Neural cell (in vitro differentiated cells): Measurements from ENCODE around the gene JUND. TPM values are rescaled to one million over a fixed set of nuclear protein-coding genes. Genes with fewer than 3 reads are reported as not detected.

Source experiments
- H2AFZ ChIP-seq: fragments of 200-600, 300-800 bp; sonication (generic), shearing (Covaris generic); 2 replicates; pipeline ENCODE4 v1.6.0; 2014; ENCODE audit warnings: low read depth, mild to moderate bottlenecking, antibody characterized with exemption, low read length, moderate library complexity
- H3F3A ChIP-seq: fragments of 200-600 bp; shearing (Covaris generic); 2 replicates; pipeline ENCODE4 v1.6.1; 2016; ENCODE audit warnings: mild to moderate bottlenecking, moderate library complexity, mixed read lengths, antibody characterized with exemption, low read length; ENCODE audit not compliant: insufficient read depth, poor library complexity, severe bottlenecking
- H3K27ac ChIP-seq: fragments of 200-600, 300-800 bp; sonication (generic), shearing (Covaris generic); 2 replicates; pipeline ENCODE4 v1.5.1; 2014; ENCODE audit warnings: mild to moderate bottlenecking, low read length, moderate library complexity
- H3K27me3 ChIP-seq: fragments of 300-800, 200-600 bp; sonication (generic), shearing (Covaris generic); 2 replicates; pipeline ENCODE4 v1.6.0; 2014; ENCODE audit warnings: mild to moderate bottlenecking, low read depth, low read length, moderate library complexity; ENCODE audit not compliant: insufficient read depth
- H3K36me3 ChIP-seq: fragments of 300-800, 200-600 bp; sonication (generic), shearing (Covaris generic); 2 replicates; pipeline ENCODE4 v1.5.1; 2014; ENCODE audit warnings: mild to moderate bottlenecking, antibody characterized with exemption, low read length, moderate library complexity; ENCODE audit not compliant: insufficient read depth
- H3K4me2 ChIP-seq: fragments of 300-800, 200-600 bp; sonication (generic), shearing (Covaris generic); 2 replicates; pipeline ENCODE4 v1.6.0; 2014; ENCODE audit warnings: mild to moderate bottlenecking, low read length
- H3K4me3 ChIP-seq: fragments of 300-800, 200-600 bp; sonication (generic), shearing (Covaris generic); 2 replicates; pipeline ENCODE4 v1.5.1; 2014; ENCODE audit warnings: mild to moderate bottlenecking, low read length, moderate library complexity
- H3K79me2 ChIP-seq: fragments of 200-600 bp; shearing (Covaris generic); replicated peaks from 2 replicates; pipeline ENCODE4 v1.6.0; 2014; ENCODE audit warnings: mild to moderate bottlenecking, low read length, moderate library complexity; ENCODE audit not compliant: insufficient read depth
- H3K9ac ChIP-seq: fragments of 300-800, 200-600 bp; sonication (generic), shearing (Covaris generic); 2 replicates; pipeline ENCODE4 v1.6.1; 2016; ENCODE audit warnings: mild to moderate bottlenecking, low read length, mixed read lengths
- H3K9me2 ChIP-seq: fragments of 200-600 bp; shearing (Covaris generic); 2 replicates; pipeline ENCODE4 v1.6.1; 2016; ENCODE audit warnings: mild to moderate bottlenecking, low read length, mixed read lengths; ENCODE audit not compliant: insufficient read depth
- H3K9me3 ChIP-seq: fragments of 200-600, 300-800 bp; sonication (generic), shearing (Covaris generic); 2 replicates; pipeline ENCODE4 v1.6.1; 2016; ENCODE audit warnings: mild to moderate bottlenecking, mixed run types, low read length, moderate library complexity, mixed read lengths
- H4K20me1 ChIP-seq: fragments of 200-600 bp; shearing (Covaris generic); 2 replicates; pipeline ENCODE4 v1.6.1; 2016; ENCODE audit warnings: mild to moderate bottlenecking, mixed run types; ENCODE audit not compliant: insufficient read depth
- CTCF ChIP-seq: fragments of 450-650 bp; IDR thresholded peaks from 2 replicates; pipeline ENCODE4 v1.5.1; 2014; ENCODE audit warnings: antibody characterized with exemption, mild to moderate bottlenecking, moderate library complexity; ENCODE audit not compliant: poor library complexity, severe bottlenecking
- EP300 ChIP-seq: fragments of 450-650 bp; conservative IDR thresholded peaks from 2 replicates; pipeline ENCODE4 v1.6.1; 2014; ENCODE audit warnings: antibody characterized with exemption, mild to moderate bottlenecking, moderate library complexity; ENCODE audit not compliant: poor library complexity, severe bottlenecking
- EZH2 ChIP-seq: fragments of 200-600, 300-800 bp; shearing (Covaris generic), sonication (generic); IDR thresholded peaks from 2 replicates; pipeline ENCODE4 v1.6.1; 2014; ENCODE audit warnings: antibody characterized with exemption, low read length, borderline replicate concordance, mild to moderate bottlenecking; ENCODE audit not compliant: insufficient read depth, poor library complexity, severe bottlenecking
- MXI1 ChIP-seq: fragments of 450-650 bp; conservative IDR thresholded peaks from 2 replicates; pipeline ENCODE4 v1.6.1; 2014; ENCODE audit warnings: antibody characterized with exemption, mild to moderate bottlenecking; ENCODE audit not compliant: poor library complexity, severe bottlenecking
- POLR2AphosphoS5 ChIP-seq: IDR thresholded peaks from 2 replicates; pipeline ENCODE4 v1.6.1; 2012
- RAD21 ChIP-seq: fragments of 450-650 bp; conservative IDR thresholded peaks from 2 replicates; pipeline ENCODE4 v1.6.1; 2014; ENCODE audit warnings: antibody characterized with exemption, mild to moderate bottlenecking, moderate library complexity
- REST ChIP-seq: IDR thresholded peaks from 2 replicates; pipeline ENCODE4 v1.6.1; 2012; ENCODE audit warnings: borderline replicate concordance
- SMC3 ChIP-seq: fragments of 450-650 bp; conservative IDR thresholded peaks from 2 replicates; pipeline ENCODE4 v1.6.1; 2014; ENCODE audit warnings: antibody characterized with exemption, mild to moderate bottlenecking, moderate library complexity; ENCODE audit not compliant: poor library complexity
- TAF1 ChIP-seq: IDR thresholded peaks from 2 replicates; pipeline ENCODE4 v1.6.1; 2012; ENCODE audit warnings: low read depth
- polyA plus RNA-seq: library from polyadenylated mRNA; depleted of rRNA; stranded (reverse); fragments of >200 nt; gene quantifications from 2 replicates; pipeline ENCODE4 v1.2.3, GENCODE V29; 2014

JUND gene
- polyA plus RNA-seq, 1 donor from 2014 or later, result 94.9 TPM

- Histone ChIP-seq H3K9me2 (no peaks in the 10 kb centered on the region), H3K79me2 (no peaks in the 10 kb centered on the region), H2AFZ (no peak overlapping the region), H3K27ac (no peak overlapping the region), H3K4me3 (no peak overlapping the region), H4K20me1 (no peaks in the 10 kb centered on the region), H3K27me3 (no peaks in the 10 kb centered on the region), H3K4me2 (no peak overlapping the region), H3F3A (no peaks in the 10 kb centered on the region), H3K36me3 (no peaks in the 10 kb centered on the region), H3K9ac (no peak overlapping the region), H3K9me3 (no peaks in the 10 kb centered on the region)
- TF ChIP-seq MXI1 (no peak), TAF1 (no peak), EP300 (no peak), POLR2AphosphoS5 (no peak), CTCF (no peak), EZH2 (no peak), REST (no peak), SMC3 (no peak), RAD21 (no peak)
Measured at GRCh38 chr19:18299654-18300053, 18.2 kb upstream of the JUND start.

- no peaks in the 10 kb centered on the region for H3K79me2 ChIP-seq
- H2AFZ ChIP-seq, result no peak overlapping the region
- H3K9me2 ChIP-seq, result no peaks in the 10 kb centered on the region
- no peaks in the 10 kb centered on the region for H3K27me3 ChIP-seq
- no peaks in the 10 kb centered on the region for H3K36me3 ChIP-seq
- H3K9me3 ChIP-seq, result no peaks in the 10 kb centered on the region
- TF ChIP-seq RAD21 (no peak), EP300 (no peak), CTCF (no peak), REST (no peak), EZH2 (no peak)
- H4K20me1 ChIP-seq, result no peaks in the 10 kb centered on the region
- H3K27ac ChIP-seq, result no peak overlapping the region
- no peak overlapping the region for H3K9ac ChIP-seq
- no peaks in the 10 kb centered on the region for H3F3A ChIP-seq
- H3K4me2 ChIP-seq, result no peak overlapping the region
- no peak overlapping the region for H3K4me3 ChIP-seq
Measured at GRCh38 chr19:18298601-18299000, 17.2 kb upstream of the JUND start.
